H9 (cell line): ENCODE measurements around the gene NAA35. TPM values are rescaled to one million over a fixed set of nuclear protein-coding genes. Genes with fewer than 3 reads are reported as not detected.

ENCODE experiments used
- DNase-seq: peaks from one replicate; pipeline ENCODE4 v3.0.0-alpha.2; 2017
- H2AFZ ChIP-seq: one replicate; pipeline ENCODE4 v1.6.1; 2013; ENCODE audit warnings: mild to moderate bottlenecking, low read length, control low read depth, moderate library complexity
- H2AK5ac ChIP-seq: 2 replicates; pipeline ENCODE4 v1.6.1; 2013; ENCODE audit warnings: low read length, control low read depth, mixed read lengths; ENCODE audit not compliant: insufficient read length
- H2BK120ac ChIP-seq: one replicate; pipeline ENCODE4 v1.6.1; 2013; ENCODE audit warnings: low read depth, mild to moderate bottlenecking, low read length, control low read depth, inconsistent platforms; ENCODE audit not compliant: poor library complexity, severe bottlenecking
- H2BK12ac ChIP-seq: 2 replicates; pipeline ENCODE4 v1.6.1; 2013; ENCODE audit warnings: low read length, control low read depth, mixed read lengths, low read depth; ENCODE audit not compliant: insufficient read length
- H2BK15ac ChIP-seq: 2 replicates; pipeline ENCODE4 v1.6.1; 2013; ENCODE audit warnings: low read depth, low read length, control low read depth
- H2BK20ac ChIP-seq: one replicate; pipeline ENCODE4 v1.6.1; 2013; ENCODE audit warnings: low read depth, mild to moderate bottlenecking, low read length, control low read depth, inconsistent platforms; ENCODE audit not compliant: poor library complexity, severe bottlenecking
- H2BK5ac ChIP-seq: 2 replicates; pipeline ENCODE4 v1.6.1; 2013; ENCODE audit warnings: low read length, control low read depth, mixed read lengths; ENCODE audit not compliant: insufficient read length
- H3K14ac ChIP-seq: 2 replicates; pipeline ENCODE4 v1.6.1; 2013; ENCODE audit warnings: low read length, control low read depth; ENCODE audit not compliant: insufficient read depth
- H3K18ac ChIP-seq: 2 replicates; pipeline ENCODE4 v1.6.1; 2013; ENCODE audit warnings: low read depth, mild to moderate bottlenecking, mixed read lengths, low read length, control low read depth; ENCODE audit not compliant: insufficient read length
- H3K23ac ChIP-seq: 2 replicates; pipeline ENCODE4 v1.6.1; 2013; ENCODE audit warnings: low read length, control low read depth, mixed read lengths, low read depth; ENCODE audit not compliant: insufficient read length
- H3K23me2 ChIP-seq: 2 replicates; pipeline ENCODE4 v1.6.1; 2013; ENCODE audit warnings: low read depth, mild to moderate bottlenecking, mixed read lengths, low read length, control low read depth; ENCODE audit not compliant: insufficient read length, poor library complexity, severe bottlenecking
- H3K27ac ChIP-seq: 2 replicates; pipeline ENCODE4 v1.5.1; 2013; ENCODE audit warnings: low read length, control low read depth, mixed read lengths, low read depth; ENCODE audit not compliant: insufficient read length
- H3K27me3 ChIP-seq: 2 replicates; pipeline ENCODE4 v1.6.1; 2013; ENCODE audit warnings: low read length, control low read depth, inconsistent platforms; ENCODE audit not compliant: insufficient read depth
- H3K4ac ChIP-seq: 2 replicates; pipeline ENCODE4 v1.6.1; 2013; ENCODE audit warnings: low read depth, mild to moderate bottlenecking, control low read depth, inconsistent platforms, low read length, moderate library complexity
- H3K4me1 ChIP-seq: 2 replicates; pipeline ENCODE4 v1.6.1; 2013; ENCODE audit warnings: low read length, control low read depth, inconsistent platforms; ENCODE audit not compliant: insufficient read depth
- H3K4me2 ChIP-seq: 2 replicates; pipeline ENCODE4 v1.6.1; 2013; ENCODE audit warnings: low read length, control low read depth, mixed read lengths; ENCODE audit not compliant: insufficient read length, insufficient read depth
- H3K56ac ChIP-seq: 2 replicates; pipeline ENCODE4 v1.6.1; 2013; ENCODE audit warnings: low read depth, mild to moderate bottlenecking, mixed read lengths, low read length, control low read depth; ENCODE audit not compliant: insufficient read length
- H3K79me1 ChIP-seq: 2 replicates; pipeline ENCODE4 v1.6.1; 2013; ENCODE audit warnings: low read depth, mild to moderate bottlenecking, moderate library complexity, low read length, control low read depth, inconsistent platforms; ENCODE audit not compliant: insufficient read depth, poor library complexity, severe bottlenecking
- H3K79me2 ChIP-seq: 2 replicates; pipeline ENCODE4 v1.6.1; 2013; ENCODE audit warnings: low read length, control low read depth, inconsistent platforms; ENCODE audit not compliant: insufficient read depth
- H3K9ac ChIP-seq: 2 replicates; pipeline ENCODE4 v1.6.1; 2013; ENCODE audit warnings: low read length, control low read depth, mixed read lengths; ENCODE audit not compliant: insufficient read length; ENCODE audit errors: extremely low read depth
- H3K9me3 ChIP-seq: one replicate; pipeline ENCODE4 v1.6.1; 2013; ENCODE audit warnings: low read depth, low read length, inconsistent platforms; ENCODE audit not compliant: control insufficient read depth
- H3T11ph ChIP-seq: one replicate; pipeline ENCODE4 v1.6.1; 2013; ENCODE audit warnings: mild to moderate bottlenecking, low read length, control low read depth, inconsistent platforms
- H4K20me1 ChIP-seq: one replicate; pipeline ENCODE4 v1.6.1; 2013; ENCODE audit not compliant: control insufficient read depth, insufficient read length, insufficient read depth
- H4K5ac ChIP-seq: 2 replicates; pipeline ENCODE4 v1.6.1; 2013; ENCODE audit warnings: low read depth, mild to moderate bottlenecking, mixed read lengths, low read length, control low read depth; ENCODE audit not compliant: insufficient read length
- H4K8ac ChIP-seq: replicated peaks from 2 replicates; pipeline ENCODE4 v1.6.1; 2013; ENCODE audit warnings: low read length, control low read depth, mixed read lengths, low read depth; ENCODE audit not compliant: insufficient read length
- H4K91ac ChIP-seq: 2 replicates; pipeline ENCODE4 v1.6.1; 2013; ENCODE audit warnings: low read depth, mild to moderate bottlenecking, moderate library complexity, mixed read lengths, low read length, control low read depth; ENCODE audit not compliant: insufficient read length
- H3K27ac Mint-ChIP-seq, 3 experiments: 2 replicates in 2 of 3; 3 replicates in 1 of 3; pipeline ENCODE4 v1.8.0; 2020 to 2021; ENCODE audit warnings: mixed read lengths in 3 of 3, mild to moderate bottlenecking in 1 of 3, moderate library complexity in 1 of 3
- H3K27me3 Mint-ChIP-seq: 2 replicates; pipeline ENCODE4 v1.8.0; 2021; ENCODE audit warnings: low read depth, mild to moderate bottlenecking, moderate library complexity, mixed read lengths
- H3K36me3 Mint-ChIP-seq, 3 experiments: 2 replicates in 2 of 3; 3 replicates in 1 of 3; pipeline ENCODE4 v1.8.0; 2020 to 2021; ENCODE audit warnings: low read depth in 3 of 3, mixed read lengths in 3 of 3; ENCODE audit not compliant: insufficient read depth in 1 of 3
- H3K4me1 Mint-ChIP-seq, 2 experiments: 2 replicates each; pipeline ENCODE4 v1.8.0; 2020; ENCODE audit warnings: mixed read lengths in 2 of 2
- H3K4me3 Mint-ChIP-seq, 2 experiments: 2 replicates in 1 of 2; 3 replicates in 1 of 2; pipeline ENCODE4 v1.8.0; 2020 to 2021; ENCODE audit warnings: mild to moderate bottlenecking in 2 of 2, mixed read lengths in 2 of 2, moderate library complexity in 1 of 2
- H3K9me3 Mint-ChIP-seq, 2 experiments: 2 replicates in 1 of 2; 3 replicates in 1 of 2; pipeline ENCODE4 v1.8.0; 2020; ENCODE audit warnings: mild to moderate bottlenecking in 2 of 2, mixed read lengths in 2 of 2, moderate library complexity in 1 of 2
- WGBS: extraction: QIAGEN DNeasy Blood & Tissue Kit; methylation state at CpG from one replicate; pipeline ENCODE4 v1.1.7; 2013; ENCODE audit warnings: missing lambda C conversion rate, low lambda C conversion rate, mixed read lengths; ENCODE audit not compliant: insufficient read length; ENCODE audit errors: extremely low coverage; 5-methylcytosine and 5-hydroxymethylcytosine counted together
- total RNA-seq: library from RNA; stranded (reverse); gene quantifications from 2 replicates; pipeline ENCODE4 v1.2.1, GENCODE V29; 2021
- TF ChIP-seq, protein P1 (sequence below): fragments of 200-600 bp; sonication (generic); conservative IDR thresholded peaks from 3 replicates; pipeline ENCODE4 v1.8.0; 2021; ENCODE audit warnings: antibody characterized with exemption, mild to moderate bottlenecking

NAA35 gene
- total RNA-seq, 1 experiment from 2014 or later, result 38.6 TPM

- H2BK120ac ChIP-seq, result no peak overlapping the region
- H4K91ac ChIP-seq, result no peak overlapping the region
- no peaks in the 10 kb centered on the region for H3K23me2 ChIP-seq
- WGBS, result no CpG with 5 or more reads among the region's 7 CpGs
- no peak overlapping the region for H3K56ac ChIP-seq
- no peaks in the 10 kb centered on the region for H3K79me1 ChIP-seq
- H3K4me2 ChIP-seq, result no peak overlapping the region
- no peak overlapping the region for H3K4ac ChIP-seq
- H4K5ac ChIP-seq, result no peak overlapping the region
- H2BK12ac ChIP-seq, result no peak overlapping the region
- H3K23ac ChIP-seq, result no peak overlapping the region
- H3K27ac Mint-ChIP-seq, result no peak overlapping the region
- no peaks in the 10 kb centered on the region for H3K36me3 Mint-ChIP-seq
- no peaks in the 10 kb centered on the region for H3K4me1 Mint-ChIP-seq
- H2BK5ac ChIP-seq, result no peak overlapping the region
- H2BK20ac ChIP-seq, result no peak overlapping the region
- H3K27ac ChIP-seq, result no peak overlapping the region
- no peaks in the 10 kb centered on the region for H3K79me2 ChIP-seq
- H3T11ph ChIP-seq, result no peak overlapping the region
- no peak overlapping the region for H2BK15ac ChIP-seq
- H3K18ac ChIP-seq, result no peak overlapping the region
- H3K9ac ChIP-seq, result no peak overlapping the region
- no peak overlapping the region for H3K14ac ChIP-seq
- H3K9me3 ChIP-seq, result no peaks in the 10 kb centered on the region
- no peaks in the 10 kb centered on the region for H3K4me1 ChIP-seq
- H2AK5ac ChIP-seq, result no peak overlapping the region
- DNase-seq, result no peak
- H2AFZ ChIP-seq, result no peak overlapping the region
- no peak overlapping the region for H4K8ac ChIP-seq
- no peak overlapping the region for H3K4me3 Mint-ChIP-seq
- H3K9me3 Mint-ChIP-seq, result no peaks in the 10 kb centered on the region
- no peaks in the 10 kb centered on the region for H3K27me3 ChIP-seq
- TF ChIP-seq, protein P1, sequence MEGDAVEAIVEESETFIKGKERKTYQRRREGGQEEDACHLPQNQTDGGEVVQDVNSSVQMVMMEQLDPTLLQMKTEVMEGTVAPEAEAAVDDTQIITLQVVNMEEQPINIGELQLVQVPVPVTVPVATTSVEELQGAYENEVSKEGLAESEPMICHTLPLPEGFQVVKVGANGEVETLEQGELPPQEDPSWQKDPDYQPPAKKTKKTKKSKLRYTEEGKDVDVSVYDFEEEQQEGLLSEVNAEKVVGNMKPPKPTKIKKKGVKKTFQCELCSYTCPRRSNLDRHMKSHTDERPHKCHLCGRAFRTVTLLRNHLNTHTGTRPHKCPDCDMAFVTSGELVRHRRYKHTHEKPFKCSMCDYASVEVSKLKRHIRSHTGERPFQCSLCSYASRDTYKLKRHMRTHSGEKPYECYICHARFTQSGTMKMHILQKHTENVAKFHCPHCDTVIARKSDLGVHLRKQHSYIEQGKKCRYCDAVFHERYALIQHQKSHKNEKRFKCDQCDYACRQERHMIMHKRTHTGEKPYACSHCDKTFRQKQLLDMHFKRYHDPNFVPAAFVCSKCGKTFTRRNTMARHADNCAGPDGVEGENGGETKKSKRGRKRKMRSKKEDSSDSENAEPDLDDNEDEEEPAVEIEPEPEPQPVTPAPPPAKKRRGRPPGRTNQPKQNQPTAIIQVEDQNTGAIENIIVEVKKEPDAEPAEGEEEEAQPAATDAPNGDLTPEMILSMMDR, result no peak
- no peaks in the 10 kb centered on the region for H4K20me1 ChIP-seq
- no peaks in the 10 kb centered on the region for H3K27me3 Mint-ChIP-seq
Observed at GRCh38 chr9:85917756-85918155, 23.2 kb upstream of the NAA35 start.
